Activated CD4-positive, alpha-beta T cell treated with anti-CD3 and anti-CD28 coated beads, Interleukin-2, Interleukin-4, amounts not matched to agents 100 ng/mL and 50 ng/mL, durations not matched to agents 16 hours and 8 hours (primary cell): ENCODE data around the gene ZNF764.
"Not testable (repeated sequence)": the region's sequence is repeated elsewhere in the genome, so short reads cannot be mapped to it uniquely, and the experiment has no call there.

Experiments used
- DNase-seq: peaks from one replicate; pipeline ENCODE4 v3.0.0-alpha.2; 2020; ENCODE audit warnings: low spot score

Gene ZNF764

GRCh38 chr16:30546115-30546514, 12.1 kb downstream of the ZNF764 start:
- no peak for DNase-seq

GRCh38 chr16:30543067-30543466, 15.1 kb downstream of the ZNF764 start:
- no peak for DNase-seq

- DNase-seq = no peak
Measured at GRCh38 chr16:30541502-30542329, 16.5 kb downstream of the ZNF764 start.

- DNase-seq = not testable (repeated sequence)
Measured at GRCh38 chr16:30540916-30541464, 17.2 kb downstream of the ZNF764 start.

GRCh38 chr16:30539986-30540526, 18.1 kb downstream of the ZNF764 start:
- DNase-seq = not testable (repeated sequence)

- no peak for DNase-seq
Measured at GRCh38 chr16:30539000-30539964, 18.9 kb downstream of the ZNF764 start.

GRCh38 chr16:30536391-30537024, 21.7 kb downstream of the ZNF764 start:
- DNase-seq = not testable (repeated sequence)

GRCh38 chr16:30535777-30536190, 22.4 kb downstream of the ZNF764 start:
- DNase-seq = peak; percentile 69

- DNase-seq = peak; percentile 39
Measured at GRCh38 chr16:30535106-30535776, 22.9 kb downstream of the ZNF764 start.

- DNase-seq = peak; percentile 93
Measured at GRCh38 chr16:30534368-30535105, 23.6 kb downstream of the ZNF764 start, which contains the start of gene ZNF747. Gene ZNF747, minus strand, starts transcription at chr16:30534858. Its CDS starts 179 bp downstream, at chr16:30534679.

- peak; percentile 30 for DNase-seq
Measured at GRCh38 chr16:30533748-30534367, 24.3 kb downstream of the ZNF764 start.

GRCh38 chr16:30533146-30533522, 25.0 kb downstream of the ZNF764 start:
- no peak for DNase-seq

- no peak for DNase-seq
Measured at GRCh38 chr16:30532285-30533145, 25.7 kb downstream of the ZNF764 start.

GRCh38 chr16:30530163-30531037, 27.8 kb downstream of the ZNF764 start:
- DNase-seq = no peak

- DNase-seq = no peak
Measured at GRCh38 chr16:30528799-30529457, 29.2 kb downstream of the ZNF764 start.

GRCh38 chr16:30527635-30528178, 30.5 kb downstream of the ZNF764 start:
- no peak for DNase-seq
